Endothelial cell of coronary artery (primary cell): ENCODE measurements around the gene ZMYM1. TPM values are rescaled to one million over a fixed set of nuclear protein-coding genes. Genes with fewer than 3 reads are reported as not detected.

Experiments
- total RNA-seq: library from RNA; depleted of rRNA; stranded (reverse); fragments of >200 nt; gene quantifications from 2 replicates; pipeline ENCODE4 v1.2.3, GENCODE V29; 2014

Gene ZMYM1
- total RNA-seq = 17.5 and 17.8 TPM in 2 replicates

DNA sequence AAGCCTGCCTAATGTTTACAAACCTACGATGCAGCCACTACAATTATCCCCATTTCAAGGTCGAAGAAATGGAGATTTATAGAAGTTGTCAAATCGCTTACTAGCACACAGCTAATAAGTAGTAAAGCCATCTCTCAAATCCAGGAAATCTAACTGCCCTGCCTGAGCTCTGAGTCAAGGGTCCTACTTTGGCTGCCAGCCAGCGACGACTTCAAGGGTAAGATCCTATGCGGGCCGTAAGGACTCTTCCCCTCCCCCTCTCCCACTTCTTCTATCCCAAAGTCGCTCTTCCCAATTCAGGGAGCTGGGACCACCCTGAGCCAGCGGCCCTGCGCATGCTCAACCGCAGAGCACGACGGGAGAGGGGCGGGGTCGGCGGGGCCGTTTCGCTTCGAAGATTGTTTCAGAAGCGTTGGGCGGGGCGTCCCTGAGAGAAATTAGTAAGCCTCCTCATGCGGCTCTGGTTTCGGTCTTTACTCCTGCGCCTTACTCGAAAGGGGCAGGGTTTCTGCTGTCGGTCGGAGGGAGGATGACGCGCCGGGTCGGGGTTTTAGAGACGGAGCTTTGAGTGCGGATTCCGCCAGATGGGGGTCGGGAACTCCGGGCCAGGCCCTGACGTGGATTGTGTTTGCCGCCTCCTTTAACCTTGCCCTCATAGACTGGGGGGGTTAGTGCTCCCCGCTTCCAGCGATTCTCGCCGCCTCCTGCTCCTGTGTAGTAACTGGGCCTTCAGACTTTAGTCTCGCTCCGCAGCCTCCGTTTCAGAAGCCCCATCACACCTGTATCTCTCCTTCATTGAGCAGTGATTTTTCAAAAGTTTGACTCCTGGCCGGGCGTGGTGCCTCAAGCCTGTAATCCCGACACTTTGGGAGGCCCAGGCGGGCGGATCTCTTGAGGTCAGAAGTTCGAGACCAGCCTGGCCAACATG is at the start of gene ZMYM1:
Gene ZMYM1 (plus strand): TSS at position 383 of the 928 bp plus-strand sequence. CDS start 14,603 bp downstream, outside the sequence.

Other genes starting within 250 kb of the ZMYM1 start
- 41.3 and 43.5 TPM in 2 replicates for gene SMIM12, start 219.6 kb upstream of the ZMYM1 start, total RNA-seq
- under 0.01 and 0.09 TPM in 2 replicates for gene DLGAP3, start 149.7 kb upstream of the ZMYM1 start, total RNA-seq
- 14.6 and 18.4 TPM in 2 replicates for gene TMEM35B, start 94.0 kb upstream of the ZMYM1 start, total RNA-seq
- gene ZMYM6, start 47.4 kb upstream of the ZMYM1 start, total RNA-seq = 8.8 and 12.0 TPM in 2 replicates
- 332 and 368 TPM in 2 replicates for gene SFPQ, start 113.8 kb downstream of the ZMYM1 start, total RNA-seq
- 28.8 and 32.5 TPM in 2 replicates for gene ZMYM4, start 189.3 kb downstream of the ZMYM1 start, total RNA-seq